Measurements from ENCODE around the gene ZNF580. TPM values are rescaled to one million over a fixed set of nuclear protein-coding genes. Genes with fewer than 3 reads are reported as not detected.

ZNF580 gene
- total and polyA plus RNA-seq, 2 of the 8 experiments (the other 6 are each of a cell fraction or from before 2014, with no cell fraction given) = 12.0 to 24.6 TPM

GRCh38 chr19:55671054-55671378, 30.2 kb downstream of the ZNF580 start (continued):
- TF ChIP-seq CHD7 (IDR thresholded peaks at IDR 0.05; ENCODE audit: insufficient replicate concordance, low read length) = no peak
- TF ChIP-seq CTCF (IDR thresholded peaks at IDR 0.05; ENCODE audit: control extremely low read depth in 1 of 3, insufficient read depth in 1 of 3, low read depth in 1 of 3, low read length in 3 of 3) = no peak
- TF ChIP-seq USF2 (IDR thresholded peaks at IDR 0.05; ENCODE audit: low read length) = no peak
- no peak for TF ChIP-seq RAD21 (IDR thresholded peaks at IDR 0.05 in 1 of 2, conservative IDR thresholded peaks at IDR 0.05 in 1 of 2; ENCODE audit: low read depth in 2 of 2, low read length in 2 of 2)
- TF ChIP-seq RFX5 (IDR thresholded peaks at IDR 0.05; ENCODE audit: borderline replicate concordance, low read depth, low read length) = no peak
- no peak for TF ChIP-seq HDAC2 (IDR thresholded peaks at IDR 0.05; ENCODE audit: borderline replicate concordance in 1 of 2, low read depth in 2 of 2, low read length in 2 of 2)

All from H1 (cell line).